HG03045 (cell line): ENCODE data around the gene PDXDC1.
"Not testable (repeated sequence)": the region's sequence is repeated elsewhere in the genome, so short reads cannot be mapped to it uniquely, and the experiment has no call there.

Source experiments
- ATAC-seq: cut with Tn5 transposase; IDR thresholded peaks from one replicate; pipeline ENCODE4 v1.9.1; 2021; ENCODE audit warnings: mild to moderate bottlenecking, moderate library complexity; ENCODE audit not compliant: unreplicated experiment

The PDXDC1 gene

DNA sequence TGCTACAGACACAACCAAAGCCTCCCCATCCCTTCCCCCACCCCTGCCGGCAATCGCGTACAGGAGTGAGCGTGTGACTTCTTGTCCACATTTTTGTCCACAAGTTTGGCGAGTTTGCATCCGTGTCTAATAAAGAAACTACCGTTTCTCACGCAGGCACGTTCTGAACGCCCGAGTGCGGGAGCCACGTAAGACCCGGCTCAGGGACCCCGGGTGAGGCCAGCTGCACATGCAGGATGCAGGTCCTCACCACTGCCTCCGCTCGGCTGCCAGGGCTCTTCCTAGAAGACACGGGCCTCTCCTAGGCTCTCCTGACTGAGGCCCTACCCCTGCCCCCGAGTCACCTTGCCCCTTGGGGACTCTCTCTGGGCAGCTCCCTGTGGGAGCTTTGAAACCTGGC, 174.0 kb downstream of the PDXDC1 start:
- not testable (repeated sequence) for ATAC-seq

DNA sequence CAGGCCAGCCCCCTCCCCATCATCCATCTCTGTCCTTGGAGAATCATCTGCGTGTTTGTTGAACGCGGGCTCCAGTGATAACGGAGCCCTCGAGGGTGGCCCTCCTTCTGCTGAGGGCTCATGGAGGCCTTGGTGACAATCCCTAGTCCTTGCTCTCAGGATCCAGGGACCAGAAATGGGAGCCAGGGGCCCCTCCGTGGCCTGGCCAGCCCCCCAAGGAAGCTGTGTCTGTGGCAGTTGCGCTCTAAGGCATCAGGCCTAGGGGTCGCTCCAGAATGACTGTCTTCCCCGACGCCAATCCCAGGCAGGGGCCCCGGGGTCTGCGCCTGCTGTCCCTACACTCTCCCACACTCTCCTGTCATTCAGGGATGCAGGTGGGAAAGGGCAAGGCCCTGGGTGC, 174.4 kb downstream of the PDXDC1 start:
- not testable (repeated sequence) for ATAC-seq

DNA sequence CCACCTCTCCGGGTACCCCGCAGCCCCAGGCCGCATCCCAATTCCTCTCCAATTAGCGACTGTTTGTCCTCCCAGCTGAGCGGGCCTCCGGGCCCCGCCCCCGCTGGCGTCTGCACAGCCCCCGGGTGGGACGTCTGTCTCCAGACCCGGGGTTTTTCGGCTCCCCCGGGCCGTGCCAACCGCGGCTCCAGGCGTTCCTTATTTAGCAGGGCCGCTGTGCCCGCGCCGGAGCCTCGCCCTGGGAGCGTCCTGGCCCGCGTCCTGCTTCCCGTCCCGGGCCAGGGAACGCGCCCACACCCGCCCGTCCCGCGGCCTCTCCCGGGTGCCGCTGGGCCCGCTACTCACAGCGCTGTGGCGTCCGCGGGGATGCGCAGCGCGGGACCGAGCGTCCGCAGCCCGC, 179.2 kb downstream of the PDXDC1 start:
- ATAC-seq: not testable (repeated sequence)

DNA sequence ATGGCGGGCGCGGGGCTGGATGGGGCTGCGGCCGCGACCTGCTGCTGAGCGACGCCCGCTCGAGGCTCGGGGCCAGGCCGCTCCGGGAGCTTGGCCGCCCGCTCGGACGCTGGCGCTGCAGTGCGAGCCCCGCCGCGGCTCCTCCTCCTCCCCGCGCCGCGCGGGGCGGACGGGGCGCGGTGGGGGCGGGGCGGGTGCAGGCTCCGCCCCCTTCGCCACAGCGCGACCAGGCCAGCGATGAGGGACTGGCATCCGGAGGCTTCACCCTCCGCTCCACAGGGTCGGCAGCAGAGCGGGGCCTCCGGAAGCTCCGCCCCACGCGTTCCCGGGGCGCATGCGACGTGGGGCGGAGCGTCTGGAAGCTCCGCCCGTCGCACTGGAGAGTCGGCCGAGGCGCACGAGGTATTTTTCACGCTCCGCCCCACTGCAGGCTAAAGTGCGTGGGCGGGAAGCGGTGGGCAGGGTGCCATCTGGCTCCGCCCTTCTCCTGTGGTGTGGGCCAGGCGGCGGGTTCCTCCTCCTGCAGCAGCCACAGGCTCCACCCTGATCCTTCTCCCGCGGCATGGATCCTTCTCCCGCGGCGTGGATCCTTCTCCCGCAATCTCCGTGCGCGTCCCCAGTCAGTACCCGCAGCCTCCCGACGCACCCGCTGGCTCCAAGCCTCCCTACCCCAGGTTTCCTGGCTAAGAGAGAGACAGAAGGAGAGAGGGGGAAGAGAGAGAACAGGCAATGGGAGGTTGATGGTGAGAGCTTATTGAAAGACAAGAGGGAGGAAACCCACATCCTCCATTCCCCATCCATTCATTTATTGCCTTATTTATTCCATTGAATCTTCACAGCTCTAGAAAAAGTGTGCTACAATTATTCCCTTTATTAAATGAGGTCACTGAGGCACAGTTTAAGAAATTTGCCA, 180.1 kb downstream of the PDXDC1 start:
- ATAC-seq: not testable (repeated sequence)

DNA sequence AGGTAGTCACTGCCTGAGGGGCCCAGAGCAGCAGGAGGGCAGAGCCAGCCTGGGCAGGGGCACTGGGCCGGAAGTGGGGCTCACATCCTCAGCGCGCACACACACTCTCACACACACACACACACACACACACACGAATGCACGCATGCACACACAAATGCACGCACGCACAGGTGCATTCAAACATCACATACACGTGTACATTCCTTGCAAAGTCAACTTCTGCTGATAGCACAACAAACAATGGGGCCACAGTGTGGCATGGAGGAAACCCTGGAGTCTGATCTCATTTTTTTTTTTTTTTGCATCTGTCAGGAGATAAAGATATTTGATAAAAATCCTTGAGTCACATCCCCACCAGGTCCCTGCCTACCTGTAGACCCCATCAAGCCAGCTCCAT, 182.8 kb downstream of the PDXDC1 start:
- ATAC-seq: not testable (repeated sequence)

DNA sequence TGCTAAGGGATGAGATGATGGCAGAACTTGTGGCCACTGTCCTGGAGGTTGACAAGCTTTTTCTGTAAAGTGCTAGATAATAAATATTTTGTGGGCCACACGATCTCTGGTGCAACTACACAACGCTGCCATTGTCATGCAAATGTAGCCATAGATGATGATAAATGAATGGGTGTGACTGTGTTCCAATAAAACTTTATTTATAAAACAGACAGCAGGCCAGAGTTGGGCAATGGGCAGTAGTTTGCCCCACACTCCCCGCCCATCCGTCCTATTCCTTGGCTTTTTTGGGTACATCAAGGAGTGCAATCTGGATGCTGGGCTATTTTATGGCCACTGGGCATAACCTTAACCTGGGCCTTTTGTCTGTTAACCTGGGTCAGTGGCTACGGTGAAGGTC, 184.8 kb downstream of the PDXDC1 start:
- ATAC-seq: not testable (repeated sequence)

DNA sequence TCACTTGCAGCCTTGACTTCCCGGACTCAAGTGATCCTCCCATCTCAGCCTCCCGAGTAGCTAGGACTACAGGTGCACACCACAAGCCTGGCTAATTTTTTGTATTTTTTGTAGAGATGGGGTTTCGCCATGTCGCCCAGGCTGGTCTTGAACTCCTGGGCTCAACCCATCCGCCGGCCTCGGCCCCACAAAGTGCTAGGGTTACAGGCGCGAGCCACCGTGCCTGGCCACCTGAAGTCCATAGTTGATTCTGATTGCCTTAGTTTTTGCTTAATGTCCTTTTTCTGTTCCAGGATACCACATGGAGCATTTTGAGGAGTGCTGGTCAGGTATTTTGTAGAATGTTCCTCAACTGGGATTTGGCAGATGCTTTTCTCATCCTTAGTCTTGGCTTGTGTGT, 185.7 kb downstream of the PDXDC1 start:
- ATAC-seq: not testable (repeated sequence)

DNA sequence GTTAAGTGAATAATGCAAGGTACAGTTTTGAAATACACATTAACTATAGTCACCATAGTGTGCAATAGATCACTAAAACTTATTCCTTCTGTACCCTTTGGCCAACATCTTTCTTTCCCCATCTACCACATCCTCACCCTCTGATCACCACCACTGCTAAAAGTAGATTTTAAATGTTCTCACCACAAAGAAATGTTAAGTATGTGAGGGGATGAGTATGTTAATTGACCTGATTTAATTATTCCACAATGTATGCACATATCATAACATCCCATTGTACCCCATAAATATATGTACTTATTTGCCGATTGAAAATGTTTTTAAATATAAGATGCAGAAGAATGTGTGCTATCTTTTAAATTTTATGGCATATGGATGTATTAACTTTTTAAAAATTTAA, 188.2 kb downstream of the PDXDC1 start:
- not testable (repeated sequence) for ATAC-seq

DNA sequence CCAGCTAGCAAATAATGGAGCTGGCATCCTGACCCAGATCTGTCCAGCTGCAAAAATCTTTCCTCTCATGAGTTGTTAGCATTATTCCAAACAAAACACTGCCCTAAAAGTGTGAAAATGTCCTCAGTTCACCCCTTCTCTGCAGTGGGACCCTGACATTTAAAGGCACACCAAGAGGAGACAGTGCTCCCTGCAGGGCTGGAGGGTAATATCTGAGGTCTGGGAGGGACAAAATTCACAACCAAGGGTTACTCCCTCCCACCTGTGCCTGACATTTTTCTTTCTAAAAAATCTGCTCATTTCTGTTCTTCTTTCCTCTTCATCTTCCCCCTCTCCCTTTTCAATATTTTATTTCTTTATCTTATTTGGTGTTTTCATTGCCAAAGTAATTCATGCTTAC, 191.4 kb downstream of the PDXDC1 start:
- not testable (repeated sequence) for ATAC-seq

DNA sequence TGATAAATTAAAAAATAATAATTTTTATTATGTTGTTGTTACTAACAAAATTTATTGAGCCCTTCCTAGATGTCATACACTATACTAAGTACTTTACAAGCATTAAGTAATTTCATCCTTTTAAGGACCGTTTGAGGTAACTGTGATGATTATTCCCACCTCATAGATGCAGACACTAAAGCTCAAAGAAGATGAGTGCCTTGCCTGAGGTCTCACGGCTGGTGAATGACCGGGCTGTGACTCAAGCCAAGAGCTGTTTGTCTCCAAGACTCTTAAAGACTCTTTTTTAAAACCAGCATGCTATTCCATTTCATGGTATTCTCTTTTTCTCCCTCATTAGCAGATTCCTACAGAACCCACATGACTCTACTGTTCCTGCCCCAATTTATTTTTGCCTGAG, 193.5 kb downstream of the PDXDC1 start:
- ATAC-seq: not testable (repeated sequence)

DNA sequence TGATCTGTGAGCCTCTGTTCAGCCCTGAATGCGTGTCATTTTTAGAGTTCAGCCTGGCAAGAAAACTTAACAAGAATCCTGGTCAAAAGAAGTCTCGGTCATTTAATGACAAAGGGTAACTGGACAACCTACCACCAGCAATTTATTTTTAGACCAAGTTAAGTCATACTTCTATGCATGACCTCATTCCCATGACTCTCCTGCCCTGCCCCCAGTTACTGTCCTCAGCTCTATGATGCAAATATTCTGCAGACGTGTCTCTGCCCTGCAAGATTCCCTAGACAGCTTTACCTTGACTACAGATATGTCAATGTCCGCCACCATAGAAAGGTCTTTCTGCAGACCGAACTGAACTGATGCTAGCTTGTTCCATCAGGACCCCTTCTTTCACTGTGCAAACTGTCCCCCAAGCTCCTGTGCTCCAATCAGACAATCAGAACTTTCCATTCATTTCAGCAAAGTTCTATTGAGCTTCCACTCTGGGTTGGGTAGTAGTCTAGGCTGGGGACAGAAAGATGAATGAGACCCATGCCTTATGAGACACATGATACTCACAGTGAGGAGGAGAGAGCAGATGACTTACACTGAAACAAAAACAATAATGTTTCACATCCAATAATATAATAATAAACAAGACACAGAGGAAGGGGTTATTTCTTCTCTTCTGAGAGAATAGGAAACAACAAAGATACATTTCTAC, 194.3 kb downstream of the PDXDC1 start:
- not testable (repeated sequence) for ATAC-seq

DNA sequence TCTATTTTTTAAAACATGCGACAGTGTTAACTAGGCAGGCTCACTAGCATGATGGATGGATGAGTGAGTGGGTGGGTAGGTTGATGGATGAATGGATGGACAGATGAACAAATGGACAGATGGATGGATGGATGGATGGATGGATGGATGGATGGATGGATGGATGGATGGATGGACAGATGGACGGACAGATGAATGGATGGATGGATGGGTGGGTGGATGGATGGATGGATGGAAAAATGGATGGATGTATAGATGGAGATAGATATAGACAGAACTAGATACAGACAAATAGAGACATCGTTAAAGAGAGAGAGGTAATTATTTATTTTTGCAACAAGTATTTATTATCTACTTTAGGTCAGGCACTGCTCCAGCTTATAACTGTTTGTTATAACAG, 205.1 kb downstream of the PDXDC1 start:
- ATAC-seq: not testable (repeated sequence)

DNA sequence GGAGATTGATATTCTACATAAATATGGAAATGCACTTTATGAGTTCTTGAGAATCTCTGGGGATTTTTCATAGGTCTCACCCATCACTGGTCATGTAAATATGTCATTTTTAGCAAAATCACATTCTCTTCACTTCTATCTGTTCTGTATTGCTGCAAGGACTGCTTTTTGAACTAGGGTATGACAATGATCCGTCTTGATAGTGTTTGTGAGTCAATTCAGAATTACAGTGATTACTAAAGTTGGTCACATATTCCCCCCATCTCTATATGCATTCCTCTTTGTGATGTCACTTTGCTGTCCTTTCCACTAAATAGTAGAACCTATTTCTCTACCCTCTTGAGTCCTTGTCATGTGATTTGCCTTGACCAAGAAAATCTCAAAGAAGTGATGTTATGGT, 206.1 kb downstream of the PDXDC1 start:
- ATAC-seq: not testable (repeated sequence)

DNA sequence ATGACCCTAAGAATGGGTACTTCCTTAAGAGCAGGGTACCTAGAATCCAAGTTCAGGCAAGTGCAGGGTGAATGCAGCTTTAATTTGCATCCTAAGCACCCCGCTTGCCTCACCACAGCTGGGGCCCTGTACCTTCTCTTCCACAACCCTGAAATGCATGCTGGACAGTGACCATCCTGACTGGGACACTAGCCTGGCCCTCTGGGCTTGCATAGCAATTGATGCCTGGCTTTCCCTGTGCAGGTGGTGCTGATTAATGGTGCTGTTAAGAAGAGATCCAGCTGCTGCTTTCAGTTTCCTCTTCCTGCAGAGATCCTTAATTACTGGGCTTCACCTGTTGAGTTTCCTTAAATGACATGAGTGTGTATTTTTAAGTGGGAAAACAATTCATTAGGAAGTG, 209.2 kb downstream of the PDXDC1 start:
- not testable (repeated sequence) for ATAC-seq
